ENCODE measurements around the gene ONECUT3.
"Not testable (repeated sequence)": the region's sequence is repeated elsewhere in the genome, so short reads cannot be mapped to it uniquely, and the experiment has no call there.

The ONECUT3 gene

GRCh38 chr19:1755467-1756171, 2.3 kb downstream of the ONECUT3 start:
- Histone ChIP-seq H3K36me3 (ENCODE audit: control insufficient read depth, insufficient read depth, low read length) (no peaks in the 10 kb centered on the region), H3K4me1 (ENCODE audit: control insufficient read depth, insufficient read depth, low read length) (peaks cover 17% of the 10 kb centered on the region), H3K9me3 (ENCODE audit: control insufficient read depth, low read length) (no peaks in the 10 kb centered on the region), H3K27ac (ENCODE audit: insufficient read depth, low read depth, low read length, poor library complexity, severe bottlenecking) (no peak overlapping the region), H3K4me3 (ENCODE audit: insufficient read depth, low read depth, low read length) (peak overlapping the region; percentile 10), H3K27me3 (ENCODE audit: control insufficient read depth, insufficient read depth, low read length, poor library complexity, severe bottlenecking) (peaks cover 98% of the 10 kb centered on the region)
- 1 to 2% methylated on average over 43 of the region's 43 CpGs for WGBS, 2 experiments

DNA sequence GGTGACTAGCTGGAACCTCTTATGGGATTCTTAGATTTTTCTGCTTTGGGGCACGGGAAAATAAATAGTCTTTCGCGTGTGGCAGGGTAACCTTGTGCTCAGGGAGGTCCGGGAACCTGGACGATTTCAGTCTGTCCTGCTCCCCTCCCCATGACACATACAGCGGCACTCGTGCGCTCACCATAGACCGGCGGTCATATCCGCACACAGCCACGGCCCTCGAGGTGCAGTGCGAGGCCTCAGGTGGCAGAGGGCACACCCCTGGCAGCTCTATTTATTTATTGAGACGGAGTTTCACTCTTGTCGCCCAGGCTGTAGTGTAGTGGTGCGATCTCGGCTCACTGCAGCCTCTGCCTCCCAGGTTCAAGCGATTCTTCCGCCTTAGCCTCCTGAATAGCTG, 3.0 kb downstream of the ONECUT3 start:
- Histone ChIP-seq H3K27ac (ENCODE audit: insufficient read depth, low read depth, low read length, poor library complexity, severe bottlenecking) (no peak overlapping the region), H3K27me3 (ENCODE audit: control insufficient read depth, insufficient read depth, low read length, poor library complexity, severe bottlenecking) (peaks cover 98% of the 10 kb centered on the region), H3K4me1 (ENCODE audit: control insufficient read depth, insufficient read depth, low read length) (peaks cover 17% of the 10 kb centered on the region), H3K4me3 (ENCODE audit: insufficient read depth, low read depth, low read length) (no peak overlapping the region), H3K9me3 (ENCODE audit: control insufficient read depth, low read length) (no peaks in the 10 kb centered on the region), H3K36me3 (ENCODE audit: control insufficient read depth, insufficient read depth, low read length) (no peaks in the 10 kb centered on the region)
- 8 to 10% methylated on average over 20 of the region's 20 CpGs for WGBS, 2 experiments

DNA sequence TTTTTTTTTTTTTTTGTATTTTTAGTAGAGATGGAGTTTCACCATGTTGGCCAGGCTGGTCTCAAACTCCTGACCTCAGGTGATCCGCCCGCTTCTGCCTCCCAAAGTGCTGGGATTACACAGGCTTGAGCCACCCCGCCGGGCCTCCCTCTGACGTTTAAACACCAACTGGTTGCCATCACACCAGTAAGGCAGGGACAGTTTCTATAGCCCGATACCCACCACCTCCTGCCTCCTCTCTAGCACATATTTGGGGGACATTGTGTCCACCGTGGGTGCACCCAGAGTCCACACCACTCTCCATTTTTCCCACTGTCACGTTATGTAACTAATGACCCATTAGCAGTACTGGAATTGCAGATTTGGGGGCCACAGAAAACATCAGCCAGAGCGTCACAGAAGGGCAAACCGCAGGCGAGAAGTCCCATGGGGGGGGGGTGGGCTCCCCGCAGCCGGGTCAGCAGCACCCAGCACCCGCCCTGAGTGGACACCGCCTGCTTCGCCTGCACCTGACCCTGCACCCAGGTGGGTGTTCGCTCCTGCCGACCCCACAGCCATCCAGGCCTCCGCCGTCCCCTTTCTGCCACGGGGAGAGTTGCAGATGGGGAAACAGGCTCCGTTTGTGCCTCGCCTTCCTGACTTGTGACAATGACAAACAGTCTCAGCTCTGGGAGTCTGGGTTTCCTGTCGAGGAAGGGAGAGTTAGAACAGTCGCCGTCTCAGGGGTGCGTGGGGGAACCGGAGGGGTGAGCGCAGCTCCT, 3.6 kb downstream of the ONECUT3 start:
- no peak overlapping the region for H3K27ac ChIP-seq (ENCODE audit: insufficient read depth, low read depth, low read length, poor library complexity, severe bottlenecking)
- no peak overlapping the region for H3K4me3 ChIP-seq (ENCODE audit: insufficient read depth, low read depth, low read length)
- H3K36me3 ChIP-seq (ENCODE audit: control insufficient read depth, insufficient read depth, low read length), result no peaks in the 10 kb centered on the region
- peaks cover 17% of the 10 kb centered on the region for H3K4me1 ChIP-seq (ENCODE audit: control insufficient read depth, insufficient read depth, low read length)
- no peaks in the 10 kb centered on the region for H3K9me3 ChIP-seq (ENCODE audit: control insufficient read depth, low read length)
- WGBS, 2 experiments, result 7 to 8% methylated on average over 29 of the region's 29 CpGs
- peaks cover 98% of the 10 kb centered on the region for H3K27me3 ChIP-seq (ENCODE audit: control insufficient read depth, insufficient read depth, low read length, poor library complexity, severe bottlenecking)

DNA sequence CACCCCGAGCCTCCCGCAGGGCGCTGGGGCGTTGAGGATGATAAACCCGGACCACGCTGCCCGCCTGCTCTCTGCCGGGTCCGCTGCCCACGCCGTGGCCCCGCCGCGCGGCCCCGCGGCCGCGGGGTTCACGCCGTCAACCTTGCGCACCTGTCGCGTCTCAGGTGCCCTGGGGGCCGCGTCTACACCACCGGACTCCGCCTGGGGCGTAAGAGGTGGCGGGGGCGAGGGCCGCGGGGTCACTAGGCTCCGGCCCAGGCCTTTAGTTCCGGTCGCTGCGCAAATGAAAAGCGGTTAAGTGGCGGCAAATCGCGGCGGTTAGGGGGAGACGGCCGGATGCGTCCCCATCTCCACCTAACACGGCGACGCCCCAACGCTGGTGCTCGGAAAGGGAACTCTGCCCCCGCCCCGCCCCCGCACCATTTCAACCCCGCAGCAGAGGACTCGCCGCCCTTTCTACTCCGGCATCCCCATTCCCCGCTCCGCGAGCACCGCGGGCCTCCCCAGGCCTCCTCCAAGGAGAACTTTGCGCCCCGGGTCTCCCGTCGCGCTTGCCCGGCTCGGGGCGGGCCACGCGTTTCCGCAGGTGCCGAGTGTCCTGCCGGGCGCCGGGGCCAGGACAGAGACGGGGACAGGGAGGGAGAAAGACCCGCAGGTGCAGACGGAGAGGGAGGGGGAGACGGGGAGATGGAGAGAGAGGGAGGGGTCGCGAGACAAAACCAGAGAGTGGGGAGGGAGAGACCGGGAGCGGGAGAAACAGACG, 4.3 kb downstream of the ONECUT3 start:
- Histone ChIP-seq H3K27me3 (ENCODE audit: control insufficient read depth, insufficient read depth, low read length, poor library complexity, severe bottlenecking) (peaks cover 98% of the 10 kb centered on the region), H3K4me3 (ENCODE audit: insufficient read depth, low read depth, low read length) (no peak overlapping the region), H3K4me1 (ENCODE audit: control insufficient read depth, insufficient read depth, low read length) (peaks cover 17% of the 10 kb centered on the region), H3K36me3 (ENCODE audit: control insufficient read depth, insufficient read depth, low read length) (no peaks in the 10 kb centered on the region), H3K9me3 (ENCODE audit: control insufficient read depth, low read length) (no peaks in the 10 kb centered on the region), H3K27ac (ENCODE audit: insufficient read depth, low read depth, low read length, poor library complexity, severe bottlenecking) (no peak overlapping the region)
- WGBS, 2 experiments, result 2% methylated on average over 86 of the region's 86 CpGs

DNA sequence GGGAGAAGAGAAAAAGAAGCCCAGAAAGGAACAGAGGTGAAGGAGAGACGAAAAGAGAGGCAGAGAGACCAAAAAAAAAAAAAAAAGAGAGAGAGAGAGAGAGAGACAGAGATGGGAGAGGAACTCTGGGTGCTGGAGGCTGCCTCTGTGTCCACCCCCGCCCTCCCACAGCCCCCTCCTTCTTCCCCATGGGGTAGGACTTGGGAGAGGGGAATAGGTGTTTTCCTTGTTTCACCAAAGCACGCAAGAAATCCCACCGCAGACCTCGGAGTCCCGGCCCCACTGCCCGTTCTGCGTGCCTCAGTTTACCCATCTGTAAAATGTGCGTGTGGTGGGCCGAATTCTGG, 4.9 kb downstream of the ONECUT3 start:
- H3K4me3 ChIP-seq (ENCODE audit: insufficient read depth, low read depth, low read length), result no peak overlapping the region
- peaks cover 98% of the 10 kb centered on the region for H3K27me3 ChIP-seq (ENCODE audit: control insufficient read depth, insufficient read depth, low read length, poor library complexity, severe bottlenecking)
- H3K9me3 ChIP-seq (ENCODE audit: control insufficient read depth, low read length), result no peaks in the 10 kb centered on the region
- H3K4me1 ChIP-seq (ENCODE audit: control insufficient read depth, insufficient read depth, low read length), result peaks cover 17% of the 10 kb centered on the region
- 16 to 17% methylated on average over 10 of the region's 10 CpGs for WGBS, 2 experiments
- no peak overlapping the region for H3K27ac ChIP-seq (ENCODE audit: insufficient read depth, low read depth, low read length, poor library complexity, severe bottlenecking)
- H3K36me3 ChIP-seq (ENCODE audit: control insufficient read depth, insufficient read depth, low read length), result no peaks in the 10 kb centered on the region

DNA sequence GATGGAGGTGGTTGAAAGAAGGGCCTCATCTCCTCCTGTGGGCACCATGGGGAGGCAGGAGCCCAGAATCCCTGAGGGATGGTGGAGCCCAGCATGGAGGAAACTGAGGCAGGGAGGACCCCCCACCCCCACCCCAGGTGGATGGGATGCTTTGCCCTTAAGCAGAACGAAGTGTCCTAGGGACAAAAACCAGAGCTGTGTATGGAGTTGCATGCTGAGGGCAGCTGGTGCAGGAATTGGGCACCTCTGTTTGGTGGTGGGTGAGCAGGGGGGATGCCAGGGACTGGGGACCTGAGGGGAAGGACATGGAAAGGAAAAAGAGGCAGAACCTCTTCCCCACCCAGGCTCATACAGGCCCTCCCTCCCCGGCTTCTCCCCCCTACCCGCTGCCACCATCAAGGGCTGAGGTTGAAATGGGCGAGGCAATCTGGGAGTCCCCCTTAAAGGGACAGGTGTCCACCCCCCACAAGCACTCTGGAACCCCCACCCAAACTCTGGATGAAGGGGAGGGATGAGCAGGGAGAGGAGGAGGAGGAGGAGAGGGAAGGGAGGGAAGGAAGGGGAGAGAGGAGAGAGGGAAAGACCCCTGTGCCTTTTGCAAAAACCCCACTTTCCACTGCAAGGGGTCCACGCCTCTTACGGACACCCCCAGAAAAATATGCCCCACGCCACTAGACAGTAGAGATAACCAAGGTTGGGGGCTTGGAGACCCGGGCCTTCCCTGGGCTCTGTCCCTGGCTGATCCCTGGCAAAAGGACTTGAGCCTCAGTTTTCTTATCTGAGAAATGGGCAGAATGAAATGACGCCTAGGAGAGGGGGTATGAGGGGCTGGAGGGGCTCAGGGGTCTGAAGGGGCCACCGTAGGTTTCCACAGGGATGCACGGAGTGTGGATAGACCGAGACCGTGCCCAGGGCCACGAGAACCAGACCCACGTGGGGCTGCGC, 5.9 kb downstream of the ONECUT3 start:
- H3K27ac ChIP-seq (ENCODE audit: insufficient read depth, low read depth, low read length, poor library complexity, severe bottlenecking), result no peak overlapping the region
- 33% methylated on average over 14 to 16 of the region's 16 CpGs for WGBS, 2 experiments
- H3K4me1 ChIP-seq (ENCODE audit: control insufficient read depth, insufficient read depth, low read length), result peaks cover 17% of the 10 kb centered on the region
- H3K27me3 ChIP-seq (ENCODE audit: control insufficient read depth, insufficient read depth, low read length, poor library complexity, severe bottlenecking), result peaks cover 100% of the 10 kb centered on the region
- H3K9me3 ChIP-seq (ENCODE audit: control insufficient read depth, low read length), result no peaks in the 10 kb centered on the region
- no peaks in the 10 kb centered on the region for H3K36me3 ChIP-seq (ENCODE audit: control insufficient read depth, insufficient read depth, low read length)
- no peak overlapping the region for H3K4me3 ChIP-seq (ENCODE audit: insufficient read depth, low read depth, low read length)

GRCh38 chr19:1760020-1760419, 6.7 kb downstream of the ONECUT3 start:
- WGBS, 2 experiments, result 7 to 8% methylated on average over 17 of the region's 17 CpGs
- peaks cover 100% of the 10 kb centered on the region for H3K27me3 ChIP-seq (ENCODE audit: control insufficient read depth, insufficient read depth, low read length, poor library complexity, severe bottlenecking)
- no peak overlapping the region for H3K4me3 ChIP-seq (ENCODE audit: insufficient read depth, low read depth, low read length)
- no peak overlapping the region for H3K27ac ChIP-seq (ENCODE audit: insufficient read depth, low read depth, low read length, poor library complexity, severe bottlenecking)
- H3K9me3 ChIP-seq (ENCODE audit: control insufficient read depth, low read length), result no peaks in the 10 kb centered on the region
- H3K4me1 ChIP-seq (ENCODE audit: control insufficient read depth, insufficient read depth, low read length), result peaks cover 12% of the 10 kb centered on the region
- no peaks in the 10 kb centered on the region for H3K36me3 ChIP-seq (ENCODE audit: control insufficient read depth, insufficient read depth, low read length)

- not testable (repeated sequence) for H3K4me1 ChIP-seq (ENCODE audit: control insufficient read depth, insufficient read depth, low read length); H3K27ac ChIP-seq (ENCODE audit: insufficient read depth, low read depth, low read length, poor library complexity, severe bottlenecking); H3K9me3 ChIP-seq (ENCODE audit: control insufficient read depth, low read length); H3K36me3 ChIP-seq (ENCODE audit: control insufficient read depth, insufficient read depth, low read length); H3K4me3 ChIP-seq (ENCODE audit: insufficient read depth, low read depth, low read length)
- WGBS, 2 experiments, result 22 to 23% methylated on average over 15 of the region's 15 CpGs
- peaks cover 100% of the 10 kb centered on the region for H3K27me3 ChIP-seq (ENCODE audit: control insufficient read depth, insufficient read depth, low read length, poor library complexity, severe bottlenecking)
Observed at GRCh38 chr19:1760786-1761527, 7.7 kb downstream of the ONECUT3 start.

GRCh38 chr19:1761528-1762242, 8.4 kb downstream of the ONECUT3 start:
- 14 to 16% methylated on average over 30 of the region's 30 CpGs for WGBS, 2 experiments
- Histone ChIP-seq H3K36me3 (ENCODE audit: control insufficient read depth, insufficient read depth, low read length) (no peaks in the 10 kb centered on the region), H3K4me1 (ENCODE audit: control insufficient read depth, insufficient read depth, low read length) (peaks cover 13% of the 10 kb centered on the region), H3K4me3 (ENCODE audit: insufficient read depth, low read depth, low read length) (no peak overlapping the region), H3K27ac (ENCODE audit: insufficient read depth, low read depth, low read length, poor library complexity, severe bottlenecking) (no peak overlapping the region), H3K9me3 (ENCODE audit: control insufficient read depth, low read length) (no peaks in the 10 kb centered on the region), H3K27me3 (ENCODE audit: control insufficient read depth, insufficient read depth, low read length, poor library complexity, severe bottlenecking) (peaks cover 100% of the 10 kb centered on the region)

Measured in ectodermal cell (in vitro differentiated cells).